Activated CD4-positive, CD25-positive, alpha-beta regulatory T cell (primary cell): ENCODE results near the gene IVD.

Experiments
- DNase-seq, 4 experiments: peaks; one replicate each; lab custom pipeline; 2025; lab: John Stamatoyannopoulos, UW

Gene IVD

DNA sequence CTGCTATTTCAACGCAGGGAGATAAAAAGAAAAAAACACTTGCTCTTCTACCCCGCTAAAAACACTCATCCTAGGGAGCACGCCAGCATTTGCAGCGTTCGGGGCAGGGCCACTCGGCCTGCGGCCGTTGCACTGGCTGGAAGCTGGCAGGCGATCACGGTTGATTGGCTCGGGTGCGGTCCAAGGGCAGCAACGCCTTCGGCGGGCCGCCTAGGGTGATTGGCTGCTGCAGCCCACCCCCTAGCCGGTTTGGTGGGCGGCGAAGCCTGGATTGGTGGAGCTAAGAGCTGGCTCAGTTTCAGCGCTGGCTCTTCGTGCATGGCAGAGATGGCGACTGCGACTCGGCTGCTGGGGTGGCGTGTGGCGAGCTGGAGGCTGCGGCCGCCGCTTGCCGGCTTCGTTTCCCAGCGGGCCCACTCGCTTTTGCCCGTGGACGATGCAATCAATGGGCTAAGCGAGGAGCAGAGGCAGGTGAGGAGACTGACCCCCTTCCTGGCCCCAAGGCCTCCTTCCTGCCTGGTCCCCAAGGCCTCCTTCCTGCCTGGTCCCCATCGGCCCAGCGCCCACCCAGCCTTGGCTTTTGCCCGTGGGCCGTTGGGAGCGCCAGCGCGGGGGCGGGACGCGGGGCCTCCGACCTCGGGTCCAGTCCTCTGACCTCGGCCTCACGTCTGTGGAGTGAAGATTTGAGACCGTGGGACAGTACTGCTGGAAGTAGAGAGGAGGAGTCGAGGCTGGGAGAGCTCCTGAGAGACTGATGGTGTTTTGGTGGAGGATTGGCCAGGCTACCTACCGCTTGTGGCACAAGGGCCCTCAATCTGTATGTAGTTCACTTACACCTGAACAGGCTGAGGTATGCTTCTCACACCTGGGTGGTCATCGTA lies at the start of gene IVD:
Gene IVD (plus strand): TSS at position 295 of the 881 bp plus-strand sequence. CDS start 33 bp downstream, at position 328.
- peak; percentile 69 to 80 (median 76) for DNase-seq

DNA sequence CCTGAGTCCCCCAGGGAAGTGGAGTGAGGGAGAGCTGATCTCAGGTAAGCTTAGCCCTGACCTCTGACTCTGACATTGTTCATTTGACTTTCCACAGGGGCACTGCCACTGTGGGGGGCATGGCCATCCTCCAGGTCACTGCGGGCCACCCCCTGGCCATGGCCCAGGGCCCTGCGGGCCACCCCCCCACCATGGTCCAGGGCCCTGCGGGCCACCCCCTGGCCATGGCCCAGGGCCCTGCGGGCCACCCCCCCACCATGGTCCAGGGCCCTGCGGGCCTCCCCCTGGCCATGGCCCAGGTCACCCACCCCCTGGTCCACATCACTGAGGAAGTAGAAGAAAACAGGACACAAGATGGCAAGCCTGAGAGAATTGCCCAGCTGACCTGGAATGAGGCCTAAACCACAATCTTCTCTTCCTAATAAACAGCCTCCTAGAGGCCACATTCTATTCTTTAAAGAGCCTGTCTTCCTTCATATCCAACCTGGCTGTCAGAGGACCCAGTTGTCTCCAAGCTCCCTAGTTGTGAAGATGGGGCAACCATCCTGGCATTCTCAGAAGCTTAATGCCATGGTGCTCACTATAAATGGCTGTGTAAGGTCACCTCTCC lies 49.5 kb upstream of the IVD start:
- DNase-seq, result no peak

DNA sequence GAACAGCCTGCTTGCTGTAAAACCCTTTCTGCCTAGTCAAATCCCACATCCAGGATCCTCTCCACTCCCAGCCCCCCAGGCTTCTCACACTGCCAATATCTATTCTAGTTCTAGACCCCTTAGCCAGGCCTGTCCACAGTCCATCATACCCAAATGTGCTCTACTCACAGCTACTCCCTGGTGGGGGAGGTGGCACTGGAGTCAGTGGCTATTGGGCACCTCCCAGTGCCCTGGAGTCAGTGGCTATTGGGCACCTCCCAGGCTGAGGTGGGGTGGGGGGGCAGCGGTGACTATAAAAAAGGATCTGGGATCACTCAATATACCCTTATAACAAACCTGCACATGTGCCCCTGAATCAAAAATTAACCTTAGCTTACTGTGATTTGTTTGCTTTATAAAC lies 48.3 kb upstream of the IVD start:
- no peak for DNase-seq

DNA sequence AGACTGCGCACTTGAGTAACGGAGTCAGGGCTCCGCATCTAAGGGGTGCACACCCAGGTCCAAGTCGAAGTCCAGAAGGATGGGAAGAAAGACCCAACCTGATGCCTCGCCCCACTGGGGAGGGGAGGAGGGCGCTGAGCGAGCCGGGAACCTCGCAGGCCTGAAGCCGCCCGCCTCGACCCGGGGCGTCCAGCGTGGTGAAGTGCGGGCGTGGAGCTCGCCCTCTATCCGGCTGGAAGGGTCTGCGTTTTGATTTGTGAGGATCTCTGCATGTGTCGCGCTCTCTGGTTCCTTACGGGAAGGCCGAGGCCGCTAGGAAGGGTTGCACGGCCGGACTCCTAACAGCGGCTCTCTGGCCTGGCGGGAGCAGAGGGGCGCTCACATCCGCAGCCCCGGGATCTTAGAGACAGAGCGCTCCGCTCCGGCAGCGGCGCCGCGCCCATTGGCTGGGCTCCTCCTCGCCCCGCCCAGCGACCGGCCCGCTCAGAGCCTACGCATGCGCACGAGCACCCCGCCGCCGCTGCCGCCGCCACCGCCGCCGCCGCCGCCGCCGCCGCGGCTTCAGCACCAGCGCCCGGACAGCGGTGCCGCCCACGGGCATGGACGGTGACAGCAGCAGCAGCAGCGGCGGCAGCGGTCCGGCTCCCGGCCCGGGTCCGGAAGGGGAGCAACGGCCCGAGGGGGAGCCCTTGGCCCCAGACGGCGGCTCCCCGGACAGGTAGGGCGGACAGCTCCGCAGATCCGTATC lies 47.7 kb upstream of the IVD start, which contains the start of gene DISP2:
Gene DISP2 (plus strand): TSS at position 497 of the 748 bp plus-strand sequence. CDS start 103 bp downstream, at position 600.
- peak; percentile 80 to 90 (median 84) for DNase-seq

DNA sequence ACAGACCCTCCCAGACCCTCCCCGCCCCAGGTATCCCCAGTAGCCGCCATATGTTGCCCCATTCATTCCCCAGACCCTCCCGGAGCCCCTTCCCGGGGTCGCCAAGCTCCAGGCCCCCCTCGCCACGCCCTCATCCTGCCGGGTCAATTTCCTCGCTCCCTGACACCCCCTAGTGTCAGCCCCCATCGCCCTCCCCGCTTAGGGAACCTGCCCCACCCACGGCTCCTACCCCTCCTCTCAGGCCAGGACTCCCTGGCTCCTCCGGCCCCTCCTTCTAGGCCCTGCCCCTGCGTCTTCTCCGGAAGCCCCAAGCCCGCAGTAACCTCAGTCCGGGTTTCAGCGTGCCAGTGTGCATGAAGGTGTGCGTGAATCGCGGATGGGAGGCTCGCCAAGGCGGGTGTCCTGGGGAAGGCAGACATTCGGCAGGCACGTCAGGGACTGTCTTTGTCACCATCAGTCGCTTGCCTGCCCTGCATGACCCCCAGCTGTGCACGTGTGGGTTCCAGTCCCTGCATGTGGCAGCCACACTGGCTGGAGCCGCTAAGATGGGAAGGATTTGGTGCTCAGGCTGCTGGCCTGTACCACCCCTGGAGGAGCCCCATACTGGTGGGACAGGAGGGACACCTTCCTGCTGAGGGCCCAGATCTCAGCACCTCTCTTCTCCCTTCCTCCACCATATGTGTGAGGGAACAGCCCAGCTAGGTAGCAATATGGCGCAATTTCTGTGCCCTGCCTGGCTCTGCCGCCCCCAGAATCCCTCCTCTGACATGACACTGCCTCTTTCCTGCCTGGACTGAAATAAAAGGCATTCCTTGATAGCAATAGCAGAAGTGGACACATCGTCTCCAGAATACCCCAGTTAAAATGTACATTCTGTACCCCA lies 46.9 kb upstream of the IVD start:
- DNase-seq, result no peak

DNA sequence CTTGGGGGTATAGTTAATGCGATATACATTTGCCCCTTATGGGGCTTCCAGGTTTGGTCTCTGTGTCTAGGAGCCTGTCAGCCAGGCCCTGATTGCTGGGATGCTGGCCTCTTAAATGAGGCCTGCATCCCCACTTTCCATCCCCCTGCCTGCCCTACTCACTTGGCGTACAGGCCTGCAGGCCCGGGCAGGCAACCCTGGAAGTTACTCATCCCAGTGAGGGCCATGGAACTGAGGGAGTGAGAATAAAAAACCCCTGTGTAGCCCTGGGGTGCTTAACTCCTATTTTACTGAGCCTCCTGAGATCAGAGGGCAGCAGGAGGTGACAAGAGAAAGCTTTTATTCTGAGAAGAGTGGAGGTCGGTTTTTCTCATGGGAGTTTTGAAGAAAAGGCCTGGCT lies 45.6 kb upstream of the IVD start:
- DNase-seq, result no peak

DNA sequence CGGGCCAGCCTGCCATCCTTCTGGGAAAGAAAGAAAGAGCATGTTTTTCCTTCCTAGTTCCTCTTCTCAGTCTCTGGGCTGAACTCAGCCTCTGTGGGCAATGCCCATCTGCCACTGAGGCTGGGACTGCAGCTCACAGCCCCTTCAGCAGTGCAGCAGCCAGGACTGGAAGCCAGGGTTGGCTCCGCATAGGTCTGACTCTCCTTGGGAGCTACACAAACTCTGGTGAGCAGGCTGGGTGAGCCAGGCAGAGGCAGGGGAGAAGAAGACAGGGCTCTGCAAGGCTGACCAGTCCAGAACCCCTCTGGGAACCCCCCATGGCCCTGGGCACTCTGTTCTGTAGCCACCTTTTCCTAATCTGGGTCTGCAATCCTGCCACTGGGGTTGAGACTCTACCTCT lies 44.0 kb upstream of the IVD start:
- DNase-seq, result no peak

DNA sequence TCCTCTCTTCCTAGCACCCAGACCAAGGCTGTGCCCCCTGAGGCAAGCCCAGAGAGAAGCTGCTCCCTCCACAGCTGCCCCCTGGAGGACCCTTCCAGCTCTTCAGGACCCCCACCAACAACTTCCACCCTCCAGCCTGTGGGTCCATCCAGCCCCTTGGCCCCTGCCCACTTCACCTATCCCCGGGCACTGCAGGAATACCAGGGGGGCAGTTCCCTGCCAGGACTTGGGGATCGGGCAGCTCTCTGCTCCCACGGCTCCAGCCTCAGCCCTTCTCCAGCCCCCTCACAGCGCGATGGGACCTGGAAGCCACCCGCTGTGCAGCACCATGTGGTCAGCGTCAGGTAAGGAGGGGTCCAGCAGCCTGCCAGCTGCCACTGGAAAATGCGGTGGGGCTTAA lies 42.0 kb upstream of the IVD start:
- no peak for DNase-seq

DNA sequence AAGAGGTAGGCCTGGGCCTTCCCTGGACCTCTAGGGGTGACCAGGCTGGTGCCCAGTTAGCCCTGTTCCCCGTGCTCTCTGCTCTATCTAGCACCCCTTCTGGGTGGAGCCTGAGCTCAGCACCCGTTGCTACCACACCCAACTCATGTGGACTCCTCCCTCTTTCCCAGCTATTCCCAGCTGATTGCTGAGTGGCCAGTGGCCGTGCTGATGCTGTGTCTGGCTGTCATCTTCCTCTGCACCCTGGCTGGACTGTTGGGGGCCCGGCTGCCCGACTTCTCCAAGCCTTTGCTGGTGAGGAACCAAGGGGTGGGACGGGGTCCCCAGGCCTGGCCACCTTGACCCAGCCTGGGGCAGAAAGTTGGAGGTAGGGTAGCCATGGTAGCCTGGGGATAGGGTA lies 41.3 kb upstream of the IVD start:
- no peak for DNase-seq

DNA sequence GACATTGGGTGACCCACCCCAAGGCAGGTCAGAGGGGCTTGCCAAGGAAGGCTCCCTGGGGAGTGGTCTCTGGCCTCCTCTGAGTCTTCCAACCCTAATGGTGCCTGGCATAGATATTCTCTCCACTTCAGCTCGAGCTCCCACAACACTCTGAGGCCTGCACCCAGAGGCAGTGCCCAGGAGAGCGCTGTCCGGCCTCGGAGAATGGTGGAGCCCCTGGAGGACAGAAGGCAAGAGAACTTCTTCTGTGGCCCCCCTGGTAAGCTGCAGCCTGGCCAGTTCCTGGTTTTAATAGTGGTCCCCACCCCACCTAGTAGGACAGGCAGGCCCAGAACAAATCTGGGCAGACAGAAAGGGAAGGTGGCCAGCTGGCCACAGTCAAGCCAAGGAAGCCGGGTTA lies 40.6 kb upstream of the IVD start:
- DNase-seq, result no peak

DNA sequence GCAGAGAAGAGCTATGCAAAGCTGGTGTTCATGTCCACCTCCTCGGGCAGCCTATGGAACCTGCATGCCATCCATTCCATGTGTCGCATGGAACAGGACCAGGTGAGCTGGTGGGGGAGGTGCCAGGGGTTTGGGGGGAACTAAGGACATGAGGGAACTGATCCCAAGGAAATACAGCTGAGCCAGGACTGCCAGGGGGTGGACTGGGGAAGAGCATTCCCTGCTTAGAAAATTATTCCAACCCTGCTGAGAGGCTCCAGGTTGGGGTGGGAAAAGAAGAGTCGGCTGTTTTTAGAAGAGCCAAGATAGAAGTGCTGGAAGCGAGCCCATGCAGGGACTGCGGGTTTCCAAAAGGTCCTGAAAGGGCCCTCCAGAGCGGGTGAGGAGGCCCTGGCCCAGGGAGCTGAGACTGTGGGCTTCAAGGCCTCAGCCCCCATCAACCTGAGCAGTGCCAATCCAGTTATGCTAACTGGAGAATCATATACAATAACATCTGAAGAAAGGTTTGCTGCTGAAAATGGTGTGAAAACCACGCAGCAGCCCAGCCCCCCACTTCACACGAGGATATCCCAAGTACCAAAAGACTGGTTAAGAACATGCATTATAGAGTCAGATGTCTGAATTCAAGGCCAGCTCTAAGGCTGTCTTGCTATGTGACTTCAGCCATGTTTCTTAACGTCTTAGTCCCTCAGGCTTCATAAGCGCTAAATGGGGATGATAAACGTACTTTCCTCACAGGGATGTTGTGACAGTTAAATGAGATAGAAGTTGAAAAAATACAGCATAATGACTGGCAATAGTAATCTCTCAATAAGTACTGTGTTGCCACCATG lies 39.8 kb upstream of the IVD start:
- DNase-seq, result no peak

DNA sequence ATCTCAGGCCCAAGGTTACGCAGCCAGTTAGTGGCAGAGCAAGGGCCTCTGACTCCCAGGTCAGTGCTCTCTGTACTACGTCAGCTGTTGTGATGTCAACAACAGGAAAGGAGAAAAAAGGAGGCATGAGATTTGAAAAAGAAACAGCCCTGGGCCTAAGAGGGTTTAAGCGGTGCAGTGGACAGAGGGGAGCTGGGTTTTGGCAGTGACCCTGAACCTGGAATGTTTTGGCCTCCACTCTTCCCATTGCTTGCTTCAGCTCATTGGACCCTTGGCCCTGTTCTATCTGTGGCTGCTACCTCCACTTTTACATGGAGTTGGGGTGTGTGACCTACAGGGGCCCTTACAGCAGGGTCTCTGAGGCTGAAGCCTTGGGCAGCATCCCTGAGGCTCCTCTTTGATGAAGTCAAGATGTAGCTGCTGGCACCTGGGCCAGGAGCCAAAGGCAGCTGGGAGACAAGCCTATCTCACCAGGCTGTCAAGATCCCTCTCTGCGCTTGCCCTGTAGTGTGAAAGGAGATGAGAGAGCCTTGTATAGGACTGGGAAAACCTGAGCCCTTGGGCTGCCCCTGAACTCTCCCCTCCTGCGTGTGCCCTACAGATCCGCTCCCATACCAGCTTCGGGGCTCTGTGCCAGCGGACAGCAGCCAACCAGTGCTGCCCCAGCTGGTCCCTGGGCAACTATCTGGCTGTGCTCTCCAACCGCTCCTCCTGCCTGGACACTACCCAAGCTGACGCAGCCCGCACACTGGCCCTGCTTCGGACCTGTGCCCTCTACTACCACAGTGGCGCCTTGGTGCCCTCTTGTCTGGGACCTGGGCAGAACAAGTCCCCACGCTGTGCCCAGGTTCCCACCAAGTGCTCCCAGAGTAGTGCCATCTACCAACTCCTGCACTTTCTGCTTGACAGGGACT lies 38.9 kb upstream of the IVD start:
- DNase-seq, result no peak

DNA sequence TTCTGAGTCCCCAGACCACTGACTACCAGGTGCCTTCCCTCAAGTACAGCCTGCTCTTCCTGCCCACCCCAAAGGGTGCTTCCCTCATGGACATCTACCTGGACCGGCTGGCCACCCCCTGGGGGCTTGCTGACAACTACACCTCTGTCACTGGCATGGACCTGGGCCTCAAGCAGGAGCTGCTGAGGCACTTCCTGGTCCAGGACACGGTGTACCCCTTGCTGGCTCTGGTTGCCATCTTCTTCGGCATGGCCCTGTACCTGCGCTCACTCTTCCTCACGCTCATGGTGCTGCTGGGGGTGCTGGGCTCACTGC lies 38.3 kb upstream of the IVD start:
- no peak for DNase-seq

DNA sequence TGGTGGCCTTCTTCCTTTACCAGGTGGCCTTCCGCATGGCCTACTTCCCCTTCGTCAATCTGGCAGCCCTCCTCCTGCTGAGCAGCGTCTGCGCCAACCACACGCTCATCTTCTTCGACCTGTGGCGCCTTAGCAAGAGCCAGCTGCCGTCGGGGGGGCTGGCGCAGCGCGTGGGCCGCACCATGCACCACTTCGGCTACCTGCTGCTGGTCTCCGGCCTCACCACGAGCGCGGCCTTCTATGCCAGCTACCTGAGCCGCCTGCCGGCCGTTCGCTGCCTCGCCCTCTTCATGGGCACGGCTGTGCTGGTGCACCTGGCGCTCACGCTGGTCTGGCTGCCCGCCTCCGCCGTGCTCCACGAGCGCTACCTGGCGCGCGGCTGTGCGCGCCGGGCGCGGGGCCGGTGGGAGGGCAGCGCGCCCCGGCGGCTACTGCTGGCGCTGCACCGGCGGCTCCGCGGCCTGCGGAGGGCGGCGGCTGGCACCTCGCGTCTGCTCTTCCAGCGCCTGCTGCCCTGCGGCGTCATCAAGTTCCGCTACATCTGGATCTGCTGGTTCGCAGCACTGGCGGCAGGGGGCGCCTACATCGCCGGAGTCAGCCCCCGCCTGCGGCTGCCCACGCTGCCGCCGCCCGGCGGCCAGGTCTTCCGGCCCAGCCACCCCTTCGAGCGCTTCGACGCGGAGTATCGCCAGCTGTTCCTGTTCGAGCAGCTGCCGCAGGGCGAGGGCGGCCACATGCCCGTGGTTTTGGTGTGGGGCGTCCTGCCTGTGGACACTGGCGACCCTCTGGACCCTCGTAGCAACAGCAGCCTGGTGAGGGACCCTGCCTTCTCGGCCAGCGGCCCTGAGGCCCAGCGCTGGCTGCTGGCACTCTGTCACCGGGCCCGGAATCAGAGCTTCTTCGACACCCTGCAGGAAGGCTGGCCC lies 37.6 kb upstream of the IVD start:
- DNase-seq, result peak; percentile 47 to 80 (median 66)

DNA sequence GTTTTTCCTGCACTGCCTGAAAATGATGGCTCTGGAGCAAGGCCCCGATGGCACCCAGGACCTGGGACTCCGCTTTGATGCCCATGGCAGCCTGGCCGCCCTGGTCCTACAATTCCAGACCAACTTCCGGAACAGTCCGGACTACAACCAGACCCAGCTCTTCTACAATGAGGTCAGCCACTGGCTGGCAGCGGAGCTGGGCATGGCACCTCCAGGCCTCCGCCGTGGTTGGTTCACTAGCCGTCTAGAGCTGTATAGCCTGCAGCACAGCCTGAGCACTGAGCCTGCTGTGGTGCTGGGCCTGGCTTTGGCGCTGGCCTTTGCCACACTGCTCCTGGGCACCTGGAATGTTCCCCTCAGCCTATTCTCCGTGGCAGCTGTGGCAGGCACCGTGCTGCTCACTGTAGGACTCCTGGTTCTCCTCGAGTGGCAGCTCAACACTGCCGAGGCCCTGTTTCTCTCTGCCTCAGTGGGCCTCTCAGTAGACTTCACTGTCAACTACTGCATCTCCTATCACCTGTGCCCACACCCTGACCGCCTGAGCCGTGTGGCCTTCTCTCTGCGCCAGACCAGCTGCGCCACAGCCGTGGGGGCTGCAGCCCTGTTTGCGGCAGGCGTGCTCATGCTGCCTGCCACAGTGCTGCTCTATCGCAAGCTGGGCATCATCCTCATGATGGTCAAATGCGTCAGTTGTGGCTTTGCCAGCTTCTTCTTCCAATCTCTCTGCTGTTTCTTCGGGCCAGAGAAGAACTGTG lies 36.7 kb upstream of the IVD start:
- no peak for DNase-seq

DNA sequence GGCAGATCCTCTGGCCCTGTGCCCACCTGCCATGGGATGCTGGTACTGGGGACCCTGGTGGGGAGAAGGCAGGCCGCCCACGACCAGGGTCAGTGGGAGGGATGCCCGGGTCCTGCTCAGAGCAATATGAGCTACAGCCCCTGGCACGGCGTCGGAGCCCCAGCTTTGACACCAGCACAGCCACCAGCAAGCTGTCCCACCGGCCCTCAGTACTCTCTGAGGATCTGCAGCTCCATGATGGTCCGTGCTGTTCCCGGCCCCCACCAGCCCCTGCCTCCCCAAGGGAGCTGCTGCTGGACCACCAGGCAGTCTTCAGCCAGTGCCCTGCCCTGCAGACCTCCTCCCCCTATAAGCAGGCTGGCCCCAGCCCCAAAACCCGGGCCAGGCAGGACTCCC lies 36.1 kb upstream of the IVD start:
- DNase-seq, result no peak

DNA sequence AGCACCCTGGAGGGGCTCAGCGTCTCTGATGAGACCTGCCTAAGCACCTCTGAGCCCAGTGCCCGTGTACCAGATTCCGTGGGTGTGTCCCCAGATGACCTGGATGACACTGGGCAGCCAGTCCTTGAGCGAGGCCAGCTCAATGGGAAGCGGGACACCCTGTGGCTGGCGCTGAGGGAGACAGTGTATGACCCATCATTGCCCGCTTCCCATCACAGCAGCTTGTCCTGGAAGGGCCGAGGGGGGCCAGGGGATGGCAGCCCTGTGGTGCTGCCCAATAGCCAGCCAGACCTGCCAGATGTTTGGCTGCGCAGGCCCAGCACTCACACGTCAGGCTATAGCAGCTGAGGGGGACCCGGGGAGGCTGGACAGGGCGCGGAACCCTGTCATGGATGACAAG lies 35.6 kb upstream of the IVD start:
- DNase-seq, result no peak

DNA sequence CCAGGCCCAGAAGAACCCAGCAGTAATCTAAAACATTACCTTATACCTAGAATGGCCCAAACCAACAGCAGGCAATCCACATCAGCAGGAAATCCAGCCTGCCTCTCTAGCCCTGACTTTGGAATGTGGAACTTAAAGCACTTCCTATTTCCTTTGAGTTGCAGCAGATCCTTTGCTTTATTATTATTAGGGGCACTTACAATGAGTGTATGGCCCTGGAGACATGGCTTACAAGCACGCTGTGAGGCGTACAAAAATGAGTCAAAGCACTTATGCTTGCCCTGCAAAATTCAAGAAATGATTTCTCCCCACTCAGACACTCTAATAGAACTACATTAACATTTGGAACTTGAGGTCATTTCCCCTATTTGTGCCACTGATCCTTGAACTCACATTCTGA lies 32.6 kb upstream of the IVD start:
- DNase-seq, result no peak
